K562 (cell line): Measurements from ENCODE around the gene FHIT. TPM values are rescaled to one million over a fixed set of nuclear protein-coding genes. Genes with fewer than 3 reads are reported as not detected.

Source experiments
- ATAC-seq: fragments of 200-7000 bp; cut with Tn5 transposase; 3 replicates; pipeline ENCODE4 v1.9.1; 2020; ENCODE audit warnings: moderate library complexity
- BruUV-seq: library from RNA; stranded (reverse); fragments of 400-500 nt; replicated peaks from 2 replicates; lab custom pipeline; 2021; lab: Mats Ljungman, UMichigan
- CTCF ChIA-PET: fragments of 300-600 bp; formaldehyde crosslinking; extraction: SDS; loops from one replicate; lab custom pipeline; 2021; ENCODE audit warnings: low intra/inter-chr PET ratio; lab: Yijun Ruan, JAX
- POLR2A ChIA-PET: fragments of 300-600, 350-650 bp; sonication (Branson Sonifier 250); formaldehyde crosslinking; extraction: SDS; loops from one replicate; lab custom pipeline; 2021; ENCODE audit warnings: antibody characterized with exemption, inconsistent platforms; lab: Yijun Ruan, JAX
- DNase-seq, 4 experiments: peaks; one replicate each; pipeline versions ENCODE4 v3.0.0 to v3.0.0-alpha.2; 2011 to 2018; ENCODE audit warnings: low spot score in 3 of 4, mixed read lengths in 3 of 4; ENCODE audit errors: extremely low read depth in 1 of 4
- FAIRE-seq: peaks from 2 replicates; lab custom pipeline; 2011; peaks lifted over from hg19 to GRCh38; lab: Jason Lieb, UNC
- H2AFZ ChIP-seq: 2 replicates; pipeline ENCODE4 v1.6.0; 2011; ENCODE audit warnings: low read depth, low read length, control low read depth, inconsistent platforms
- H3K27ac ChIP-seq: fragments of 200-600 bp; 3 replicates; pipeline ENCODE4 v1.8.0; 2011; ENCODE audit warnings: low read depth, mild to moderate bottlenecking, control low read depth, inconsistent platforms, low read length, moderate library complexity, mixed read lengths; ENCODE audit errors: extremely low read depth
- H3K27me3 ChIP-seq, 2 experiments: fragments of 300-600 bp in 1 of 2; 2 replicates in 1 of 2; 3 replicates in 1 of 2; pipeline versions ENCODE4 v1.6.0 to v1.8.0; 2011; ENCODE audit warnings: inconsistent platforms in 2 of 2, low read length in 2 of 2, mild to moderate bottlenecking in 1 of 2, mixed read lengths in 1 of 2, moderate library complexity in 1 of 2; ENCODE audit not compliant: control insufficient read depth in 2 of 2, insufficient read depth in 2 of 2
- H3K36me3 ChIP-seq: fragments of 300-600 bp; 3 replicates; pipeline ENCODE4 v1.8.0; 2011; ENCODE audit warnings: mild to moderate bottlenecking, low read length, inconsistent platforms; ENCODE audit not compliant: control insufficient read depth, insufficient read depth
- H3K4me1 ChIP-seq, 2 experiments: fragments of 200-600 bp in 1 of 2; replicated peaks in 1 of 2; 2 replicates in 1 of 2; 3 replicates in 1 of 2; pipeline versions ENCODE4 v1.5.1 to v1.8.0; 2011; ENCODE audit warnings: inconsistent platforms in 2 of 2, low read length in 2 of 2, mild to moderate bottlenecking in 1 of 2, mixed read lengths in 1 of 2, moderate library complexity in 1 of 2; ENCODE audit not compliant: control insufficient read depth in 2 of 2, insufficient read depth in 2 of 2
- H3K4me2 ChIP-seq: 2 replicates; pipeline ENCODE4 v1.6.1; 2011; ENCODE audit warnings: low read length, control low read depth, inconsistent platforms, mixed read lengths; ENCODE audit not compliant: insufficient read depth
- H3K4me3 ChIP-seq: fragments of 200-600 bp; sonication (generic), shearing (Covaris generic); 2 replicates; pipeline ENCODE4 v1.5.1; 2016; ENCODE audit warnings: control low read depth, inconsistent platforms
- H3K79me2 ChIP-seq: fragments of 200-600 bp; 3 replicates; pipeline ENCODE4 v1.8.0; 2011; ENCODE audit warnings: low read length, inconsistent platforms; ENCODE audit not compliant: control insufficient read depth, insufficient read depth
- H3K9ac ChIP-seq, 2 experiments: 2 replicates each; pipeline versions ENCODE4 v1.6.0 to v1.6.1; 2011; ENCODE audit warnings: low read depth in 2 of 2, low read length in 2 of 2, control low read depth in 1 of 2, inconsistent platforms in 1 of 2, mild to moderate bottlenecking in 1 of 2, mixed read lengths in 1 of 2; ENCODE audit not compliant: insufficient read depth in 1 of 2
- H3K9me1 ChIP-seq: one replicate; pipeline ENCODE4 v1.6.0; 2011; ENCODE audit warnings: inconsistent platforms, mild to moderate bottlenecking, low read length, moderate library complexity; ENCODE audit not compliant: control insufficient read depth, insufficient read depth
- H3K9me3 ChIP-seq: replicated peaks from 2 replicates; pipeline ENCODE4 v1.5.1; 2011; ENCODE audit warnings: low read depth, low read length, inconsistent platforms; ENCODE audit not compliant: control insufficient read depth, insufficient read depth
- H4K20me1 ChIP-seq: replicated peaks from 2 replicates; pipeline ENCODE4 v1.6.1; 2011; ENCODE audit warnings: low read length, inconsistent platforms, mixed read lengths; ENCODE audit not compliant: control insufficient read depth, insufficient read depth
- ARID2 ChIP-seq: fragments of 450-650 bp; IDR thresholded peaks from 2 replicates; pipeline ENCODE4 v1.6.1; 2017; ENCODE audit warnings: antibody characterized with exemption, mild to moderate bottlenecking
- EP300 ChIP-seq: IDR thresholded peaks from 2 replicates; pipeline ENCODE4 v1.6.1; 2012; ENCODE audit warnings: low read length, improper control_type of control experiment
- ESRRA ChIP-seq: fragments of 450-650 bp; IDR thresholded peaks from 2 replicates; pipeline ENCODE4 v1.6.1; 2014; ENCODE audit warnings: low read depth, mild to moderate bottlenecking, moderate library complexity, borderline replicate concordance
- HNRNPH1 ChIP-seq: fragments of 200-400 bp; formaldehyde crosslinking; optimal IDR thresholded peaks from 2 replicates; pipeline ENCODE3; 2017; ENCODE audit warnings: low read depth, mild to moderate bottlenecking, low read length, moderate library complexity
- HNRNPL ChIP-seq: fragments of 200-400 bp; formaldehyde crosslinking; IDR thresholded peaks from 2 replicates; pipeline ENCODE4 v1.6.1; 2017; ENCODE audit warnings: low read depth, mild to moderate bottlenecking, low read length
- HNRNPLL ChIP-seq: fragments of 200-400 bp; formaldehyde crosslinking; IDR thresholded peaks from 2 replicates; pipeline ENCODE4 v1.6.1; 2017; ENCODE audit warnings: low read length, low read depth, mild to moderate bottlenecking; ENCODE audit not compliant: poor library complexity, severe bottlenecking
- HOXB6 ChIP-seq: fragments of 250-450 bp; sonication (Bioruptor Pico); IDR thresholded peaks from 2 replicates; pipeline ENCODE4 v1.5.1; 2022; ENCODE audit warnings: mild to moderate bottlenecking, borderline replicate concordance
- IRF2 ChIP-seq: sonication (generic); formaldehyde crosslinking; IDR thresholded peaks from 2 replicates; pipeline ENCODE4 v1.8.1; 2022; ENCODE audit warnings: mild to moderate bottlenecking, missing genetic modification reagents
- NBN ChIP-seq: fragments of 450-650 bp; IDR thresholded peaks from 2 replicates; pipeline ENCODE4 v1.6.1; 2016; ENCODE audit warnings: low read depth, mild to moderate bottlenecking
- NFYB ChIP-seq: IDR thresholded peaks from 2 replicates; pipeline ENCODE4 v1.6.1; 2011; ENCODE audit warnings: mild to moderate bottlenecking, moderate library complexity; ENCODE audit not compliant: insufficient read length; ENCODE audit errors: extremely low read depth
- RBM34 ChIP-seq: fragments of 200-400 bp; formaldehyde crosslinking; IDR thresholded peaks from 2 replicates; pipeline ENCODE4 v1.6.1; 2018; ENCODE audit warnings: low read length, borderline replicate concordance; ENCODE audit not compliant: insufficient read depth
- ZBTB17 ChIP-seq: fragments of 450-650 bp; formaldehyde crosslinking; IDR thresholded peaks from 2 replicates; pipeline ENCODE4 v1.4.0; 2020; ENCODE audit warnings: mild to moderate bottlenecking
- ZBTB33 ChIP-seq: sonication (generic); formaldehyde crosslinking; IDR thresholded peaks from 2 replicates; pipeline ENCODE4 v1.8.1; 2023; ENCODE audit warnings: mild to moderate bottlenecking, missing genetic modification reagents
- ZC3H11A ChIP-seq: IDR thresholded peaks from 2 replicates; pipeline ENCODE4 v1.6.1; 2012; ENCODE audit warnings: low read depth, low read length, improper control_type of control experiment
- ZNF23 ChIP-seq: fragments of 250-450 bp; sonication (Bioruptor Pico); IDR thresholded peaks from 2 replicates; pipeline ENCODE4 v1.4.0; 2020; ENCODE audit warnings: mild to moderate bottlenecking
- ZNF717 ChIP-seq: fragments of 250-450 bp; sonication (Bioruptor Pico); IDR thresholded peaks from 2 replicates; pipeline ENCODE4 v1.5.0; 2021
- ZNF830 ChIP-seq: fragments of 250-450 bp; sonication (Bioruptor Pico); IDR thresholded peaks from 2 replicates; pipeline ENCODE4 v1.5.0; 2021; ENCODE audit warnings: mild to moderate bottlenecking
- WGBS: fragments of 100-300 bp; shearing (Covaris generic); methylation state at CpG from one replicate; pipeline ENCODE4 v1.1.6; 2016; ENCODE audit warnings: low coverage, mixed read lengths; ENCODE audit not compliant: insufficient coverage; ENCODE audit errors: missing lambda C conversion rate; 5-methylcytosine and 5-hydroxymethylcytosine counted together
- in situ Hi-C: fragments of 300-500 bp; cut with MboI; formaldehyde crosslinking; loops from 4 replicates; pipeline ENCODE4 v1.15.0; 2018; ENCODE audit warnings: inconsistent platforms, mixed read lengths
- intact Hi-C: fragments of 100-400 bp; cut with micrococcal nuclease; formaldehyde crosslinking; loops from 2 replicates; pipeline ENCODE4 v1.14.2; 2022
- polyA plus RNA-seq, 8 experiments: library from polyadenylated mRNA; depleted of rRNA in 4 of 8; stranded (reverse) in 5 of 8; unstranded in 3 of 8; fragments of >200 nt; fragmentation: Nextera tagmentation in 2 of 8; fragmentation: Illumina TruSeq in 1 of 8; extraction: Ambion mirVana in 2 of 8; extraction: Trizol in 1 of 8; gene quantifications; 2 replicates each; pipeline versions ENCODE4 v1.2.1 to v1.2.3, GENCODE V29; 2011 to 2014; ENCODE audit warnings: inconsistent platforms in 1 of 8, missing spikeins in 1 of 8
- total RNA-seq, 7 experiments: library from RNA; depleted of rRNA in 6 of 7; stranded (reverse); fragments of >200 nt in 6 of 7; fragmentation: Illumina TruSeq in 2 of 7; extraction: Trizol in 2 of 7; gene quantifications; 2 replicates each; pipeline versions ENCODE4 v1.2.1 to v1.2.3, GENCODE V29; 2011 to 2021; ENCODE audit warnings: low replicate concordance in 1 of 7

Gene FHIT
- total and polyA plus RNA-seq, 9 of the 15 experiments (the other 6 are each of a cell fraction or from before 2014, with no cell fraction given): 1.7 to 9.1 (median 4.3) TPM

- intact Hi-C loops (no loop called here), in situ Hi-C loops (no loop called here)
- FAIRE-seq: no peak
- Histone ChIP-seq H4K20me1 (no peaks in the 10 kb centered on the region), H3K27me3 (no peaks in the 10 kb centered on the region), H3K27ac (no peak overlapping the region), H3K79me2 (no peaks in the 10 kb centered on the region), H3K4me2 (no peak overlapping the region), H2AFZ (no peak overlapping the region), H3K36me3 (no peaks in the 10 kb centered on the region), H3K4me1 (no peaks in the 10 kb centered on the region), H3K9me3 (no peaks in the 10 kb centered on the region), H3K9me1 (no peaks in the 10 kb centered on the region), H3K9ac (no peak overlapping the region), H3K4me3 (no peak overlapping the region)
- no peak for TF ChIP-seq ZBTB33 (CRISPR knock-in tag)
- TF ChIP-seq ARID2: no peak
- TF ChIP-seq NFYB: no peak
- TF ChIP-seq ESRRA: no peak
- no peak for TF ChIP-seq RBM34
- no peak for TF ChIP-seq HNRNPL
- TF ChIP-seq ZNF830: no peak
- no peak for TF ChIP-seq HOXB6
- TF ChIP-seq IRF2 (CRISPR knock-in tag): no peak
- TF ChIP-seq HNRNPLL: no peak
- no peak for TF ChIP-seq HNRNPH1
- TF ChIP-seq ZNF717: no peak
- TF ChIP-seq ZBTB17 (CRISPR knock-in tag): no peak
- TF ChIP-seq NBN: no peak
- no peak for TF ChIP-seq EP300
- TF ChIP-seq ZNF23 (CRISPR knock-in tag): no peak
- TF ChIP-seq ZC3H11A: no peak
- ChIA-PET POLR2A (no interaction called here), CTCF (no interaction called here)
- 29% methylated on average over 4 of the region's 11 CpGs for WGBS
- no peak for DNase-seq
- BruUV-seq: no TSS peak
- ATAC-seq: no peak
Measured at GRCh38 chr3:59812237-59813147, 1438.8 kb downstream of the FHIT start.
